ENCODE data around the gene PTGDR.

PTGDR gene

GRCh38 chr14:52275372-52275771 lies 7.9 kb downstream of the PTGDR start:
- no peak for DNase-seq
- peaks cover 5% of the 10 kb centered on the region; the same call in 1 of the 2 replicates for H3K4me1 ChIP-seq
- no peaks in the 10 kb centered on the region for H3K36me3 ChIP-seq
- no peak for TF ChIP-seq CTCF (IDR thresholded peaks at IDR 0.05; ENCODE audit: low read depth, low read length)
- no peak overlapping the region for H3K4me3 ChIP-seq (ENCODE audit: low read depth, low read length)
- H3K27me3 ChIP-seq, result no peaks in the 10 kb centered on the region; the same call in none of the 2 replicates
- H3K9me3 ChIP-seq, result no peaks in the 10 kb centered on the region

- no peak for TF ChIP-seq CTCF (IDR thresholded peaks at IDR 0.05; ENCODE audit: low read depth, low read length)
- no peaks in the 10 kb centered on the region; the same call in none of the 2 replicates for H3K27me3 ChIP-seq
- no peaks in the 10 kb centered on the region for H3K9me3 ChIP-seq
- H3K36me3 ChIP-seq, result no peaks in the 10 kb centered on the region
- no peak overlapping the region for H3K4me3 ChIP-seq (ENCODE audit: low read depth, low read length)
- peaks cover 5% of the 10 kb centered on the region; the same call in 1 of the 2 replicates for H3K4me1 ChIP-seq
- no peak for DNase-seq
These were observed 10.1 kb downstream of the PTGDR start for GRCh38 chr14:52277552-52277951.

GRCh38 chr14:52279408-52279807 lies 11.9 kb downstream of the PTGDR start:
- Histone ChIP-seq H3K36me3 (no peaks in the 10 kb centered on the region), H3K4me3 (ENCODE audit: low read depth, low read length) (no peak overlapping the region), H3K4me1 (peaks cover 5% of the 10 kb centered on the region; the same call in 1 of the 2 replicates), H3K9me3 (no peaks in the 10 kb centered on the region), H3K27me3 (no peaks in the 10 kb centered on the region; the same call in none of the 2 replicates)
- TF ChIP-seq CTCF (IDR thresholded peaks at IDR 0.05; ENCODE audit: low read depth, low read length), result no peak
- DNase-seq, result no peak

GRCh38 chr14:52283099-52283498 lies 15.6 kb downstream of the PTGDR start:
- H3K36me3 ChIP-seq, result no peaks in the 10 kb centered on the region
- no peak for TF ChIP-seq CTCF (IDR thresholded peaks at IDR 0.05; ENCODE audit: low read depth, low read length)

GRCh38 chr14:52286661-52287649 lies 19.5 kb downstream of the PTGDR start:
- no peak for DNase-seq
- no peak for TF ChIP-seq CTCF (IDR thresholded peaks at IDR 0.05; ENCODE audit: low read depth, low read length)

More at GRCh38 chr14:52283099-52283498, 15.6 kb downstream of the PTGDR start:
- DNase-seq, result no peak
- Histone ChIP-seq H3K27me3 (peaks cover 4% of the 10 kb centered on the region; the same call in 1 of the 2 replicates), H3K9me3 (no peaks in the 10 kb centered on the region), H3K4me1 (peaks cover 5% of the 10 kb centered on the region; the same call in 1 of the 2 replicates), H3K4me3 (ENCODE audit: low read depth, low read length) (no peak overlapping the region)

GRCh38 chr14:52296378-52296777 lies 28.9 kb downstream of the PTGDR start:
- Histone ChIP-seq H3K9me3 (no peaks in the 10 kb centered on the region), H3K36me3 (no peaks in the 10 kb centered on the region), H3K4me1 (no peaks in the 10 kb centered on the region), H3K4me3 (ENCODE audit: low read depth, low read length) (no peak overlapping the region), H3K27me3 (no peaks in the 10 kb centered on the region)
- TF ChIP-seq CTCF (IDR thresholded peaks at IDR 0.05; ENCODE audit: low read depth, low read length), result no peak
- DNase-seq, result no peak

More at GRCh38 chr14:52286661-52287649, 19.5 kb downstream of the PTGDR start:
- Histone ChIP-seq H3K9me3 (no peaks in the 10 kb centered on the region), H3K4me3 (ENCODE audit: low read depth, low read length) (no peak overlapping the region), H3K4me1 (no peaks in the 10 kb centered on the region), H3K36me3 (no peaks in the 10 kb centered on the region), H3K27me3 (peaks cover 4% of the 10 kb centered on the region; the same call in 1 of the 2 replicates)
